A673 (cell line): ENCODE data around the gene RING1.

Source experiments
- CTCF ChIP-seq: fragments of 300-800, 200-600 bp; sonication (generic); conservative IDR thresholded peaks from 2 replicates; pipeline ENCODE4 v1.5.1; 2017; ENCODE audit warnings: low read depth, mild to moderate bottlenecking, antibody characterized with exemption, low read length, moderate library complexity, mixed read lengths
- EZH2 ChIP-seq: fragments of 200-600 bp; sonication (generic); IDR thresholded peaks from 2 replicates; pipeline ENCODE4 v1.6.1; 2017; ENCODE audit warnings: borderline replicate concordance, low read depth, mild to moderate bottlenecking, mixed read lengths, antibody characterized with exemption, low read length; ENCODE audit not compliant: poor library complexity, severe bottlenecking

- no peak for TF ChIP-seq CTCF
- TF ChIP-seq EZH2 = no peak
These were observed 7.2 kb upstream of the RING1 start for GRCh38 chr6:33201147-33201545.
